Brain microvascular endothelial cell (primary cell): ENCODE measurements around the gene SLC4A7.
A peak's percentile ranks its signal among the peaks of the same experiment; 100 is the strongest.

Experiments
- DNase-seq: peaks from one replicate; pipeline ENCODE4 v3.0.0-alpha.2; 2020
- H3K27ac ChIP-seq: fragments of 250-450 bp; sonication (Bioruptor Pico); 2 replicates; pipeline ENCODE4 v1.5.1; 2020; ENCODE audit warnings: mild to moderate bottlenecking, moderate library complexity
- H3K27me3 ChIP-seq: fragments of 250-450 bp; sonication (Bioruptor Pico); replicated peaks from 2 replicates; pipeline ENCODE4 v1.5.1; 2020; ENCODE audit warnings: mild to moderate bottlenecking
- H3K36me3 ChIP-seq: fragments of 250-450 bp; sonication (Bioruptor Pico); replicated peaks from 2 replicates; pipeline ENCODE4 v1.5.1; 2020; ENCODE audit warnings: mild to moderate bottlenecking
- H3K4me3 ChIP-seq: 2 replicates; pipeline ENCODE4 v1.5.1; 2011; ENCODE audit warnings: low read depth, mild to moderate bottlenecking, control low read depth, low read length, moderate library complexity
- in situ Hi-C: cut with HindIII; loops from 2 replicates; pipeline ENCODE4 v1.10.0; 2017; ENCODE audit warnings: low sequenced_read_pairs, low pct_ligation_motif_present
- TF ChIP-seq, protein P1 (sequence below): IDR thresholded peaks from 2 replicates; pipeline ENCODE4 v1.5.1; 2011; ENCODE audit warnings: low read depth, mild to moderate bottlenecking, moderate library complexity, low read length, control low read depth, inconsistent platforms; ENCODE audit errors: missing control alignments

The SLC4A7 gene

DNA sequence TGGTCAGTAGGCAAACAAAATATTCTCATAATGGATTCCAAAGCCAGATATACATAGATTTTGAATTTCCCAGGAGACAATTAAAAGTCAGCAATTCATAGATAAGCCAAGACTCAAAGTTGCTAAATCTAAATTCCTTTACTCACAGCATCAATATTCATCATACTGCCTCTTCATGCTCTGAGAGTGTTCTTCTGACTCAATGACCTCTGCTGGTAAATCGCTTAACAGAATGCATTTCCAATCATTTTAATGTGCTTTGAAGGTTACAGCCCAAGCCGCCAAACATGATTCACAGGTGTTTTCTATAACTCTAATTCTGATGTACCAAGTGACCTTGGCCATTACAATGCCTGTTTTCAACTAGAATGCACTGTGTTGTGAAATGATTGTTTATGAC, 24.2 kb upstream of the SLC4A7 start:
- Histone ChIP-seq H3K4me3 (no peak overlapping the region), H3K27me3 (no peaks in the 10 kb centered on the region), H3K27ac (no peak overlapping the region), H3K36me3 (no peaks in the 10 kb centered on the region)
- DNase-seq: no peak
- in situ Hi-C loops: no loop called here
- TF ChIP-seq, protein P1, sequence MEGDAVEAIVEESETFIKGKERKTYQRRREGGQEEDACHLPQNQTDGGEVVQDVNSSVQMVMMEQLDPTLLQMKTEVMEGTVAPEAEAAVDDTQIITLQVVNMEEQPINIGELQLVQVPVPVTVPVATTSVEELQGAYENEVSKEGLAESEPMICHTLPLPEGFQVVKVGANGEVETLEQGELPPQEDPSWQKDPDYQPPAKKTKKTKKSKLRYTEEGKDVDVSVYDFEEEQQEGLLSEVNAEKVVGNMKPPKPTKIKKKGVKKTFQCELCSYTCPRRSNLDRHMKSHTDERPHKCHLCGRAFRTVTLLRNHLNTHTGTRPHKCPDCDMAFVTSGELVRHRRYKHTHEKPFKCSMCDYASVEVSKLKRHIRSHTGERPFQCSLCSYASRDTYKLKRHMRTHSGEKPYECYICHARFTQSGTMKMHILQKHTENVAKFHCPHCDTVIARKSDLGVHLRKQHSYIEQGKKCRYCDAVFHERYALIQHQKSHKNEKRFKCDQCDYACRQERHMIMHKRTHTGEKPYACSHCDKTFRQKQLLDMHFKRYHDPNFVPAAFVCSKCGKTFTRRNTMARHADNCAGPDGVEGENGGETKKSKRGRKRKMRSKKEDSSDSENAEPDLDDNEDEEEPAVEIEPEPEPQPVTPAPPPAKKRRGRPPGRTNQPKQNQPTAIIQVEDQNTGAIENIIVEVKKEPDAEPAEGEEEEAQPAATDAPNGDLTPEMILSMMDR: no peak

DNA sequence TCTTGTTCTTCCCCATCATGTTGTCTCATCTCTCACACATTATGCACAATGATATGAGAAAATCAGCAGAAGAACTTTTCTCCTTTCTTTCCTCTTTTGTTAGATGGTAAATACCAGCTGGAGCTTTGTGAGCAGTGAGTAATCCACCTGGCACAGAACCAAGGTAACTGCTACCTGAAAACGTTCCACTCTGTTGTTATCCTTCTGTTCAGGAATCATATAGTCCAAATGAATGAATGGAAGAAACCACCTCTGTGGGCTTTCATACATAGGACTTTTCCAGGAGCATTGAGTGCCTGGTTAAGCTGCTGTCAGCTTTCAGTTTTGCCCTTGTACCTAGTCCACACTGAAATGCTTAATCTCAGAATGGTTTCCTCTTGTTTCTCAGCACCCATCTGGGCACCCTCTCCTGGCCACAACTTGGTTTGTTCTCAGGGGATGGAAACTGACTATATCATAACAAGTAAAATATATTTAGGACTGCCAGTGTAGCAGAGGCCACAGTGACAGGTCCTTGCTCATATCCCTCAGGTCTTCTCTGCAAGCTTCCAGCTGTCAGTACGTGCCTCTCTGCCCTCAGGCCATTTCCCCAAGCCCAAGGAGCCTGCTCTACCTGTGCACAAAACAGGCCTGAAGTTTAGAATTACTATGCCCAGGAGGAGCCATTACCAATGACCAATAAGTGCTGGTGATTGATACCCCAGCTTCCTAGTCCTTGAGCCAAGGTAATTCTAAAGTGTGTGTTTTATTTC, 23.5 kb upstream of the SLC4A7 start:
- no peaks in the 10 kb centered on the region for H3K27me3 ChIP-seq
- TF ChIP-seq, protein P1: no peak
- H3K27ac ChIP-seq: no peak overlapping the region
- no peaks in the 10 kb centered on the region for H3K36me3 ChIP-seq
- no peak overlapping the region for H3K4me3 ChIP-seq
- DNase-seq: peak; percentile 17
- in situ Hi-C loops: no loop called here

DNA sequence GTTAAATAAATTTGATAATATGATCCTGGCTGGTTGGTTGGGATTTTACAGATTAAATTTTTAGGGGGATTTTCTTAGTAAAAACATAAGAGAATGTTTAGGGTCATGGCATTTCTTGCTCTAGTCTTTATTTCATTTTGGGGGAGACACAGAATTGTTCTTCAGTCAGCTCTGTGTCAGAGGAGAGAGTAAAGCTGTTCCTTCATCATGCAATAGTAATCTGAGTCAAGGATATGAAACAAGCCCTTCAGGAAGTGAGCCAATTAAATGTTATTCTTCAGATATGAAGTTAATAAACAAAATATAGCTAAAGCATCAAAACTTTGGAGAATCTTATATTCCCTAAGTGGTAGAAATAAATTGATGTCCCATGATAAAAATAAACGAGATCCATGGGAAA, 22.9 kb upstream of the SLC4A7 start:
- Histone ChIP-seq H3K27ac (no peak overlapping the region), H3K36me3 (no peaks in the 10 kb centered on the region), H3K4me3 (no peak overlapping the region), H3K27me3 (no peaks in the 10 kb centered on the region)
- in situ Hi-C loops: no loop called here
- TF ChIP-seq, protein P1: no peak
- no peak for DNase-seq

DNA sequence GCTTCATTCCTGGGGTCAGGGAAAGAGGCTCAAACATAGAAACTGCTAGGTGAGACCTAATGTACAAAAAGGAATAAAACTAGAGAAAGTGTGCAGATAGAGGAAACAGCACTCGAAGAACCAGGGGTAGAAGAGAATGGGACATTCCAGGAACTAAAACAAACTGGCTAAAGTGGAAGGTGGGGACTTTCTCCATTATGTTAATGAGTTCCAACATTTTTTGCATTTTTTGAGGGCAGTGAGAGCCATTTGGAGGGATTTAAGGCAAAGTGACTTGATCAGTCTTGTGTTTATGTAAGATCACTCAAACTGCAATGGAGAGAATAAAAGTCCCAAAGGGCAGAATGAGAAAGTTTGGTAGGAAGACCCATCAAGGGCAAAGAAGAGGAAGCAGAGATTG, 20.6 kb upstream of the SLC4A7 start:
- no peak overlapping the region for H3K27ac ChIP-seq
- no peak for DNase-seq
- in situ Hi-C loops: no loop called here
- H3K4me3 ChIP-seq: no peak overlapping the region
- no peaks in the 10 kb centered on the region for H3K36me3 ChIP-seq
- no peaks in the 10 kb centered on the region for H3K27me3 ChIP-seq
- TF ChIP-seq, protein P1: no peak

DNA sequence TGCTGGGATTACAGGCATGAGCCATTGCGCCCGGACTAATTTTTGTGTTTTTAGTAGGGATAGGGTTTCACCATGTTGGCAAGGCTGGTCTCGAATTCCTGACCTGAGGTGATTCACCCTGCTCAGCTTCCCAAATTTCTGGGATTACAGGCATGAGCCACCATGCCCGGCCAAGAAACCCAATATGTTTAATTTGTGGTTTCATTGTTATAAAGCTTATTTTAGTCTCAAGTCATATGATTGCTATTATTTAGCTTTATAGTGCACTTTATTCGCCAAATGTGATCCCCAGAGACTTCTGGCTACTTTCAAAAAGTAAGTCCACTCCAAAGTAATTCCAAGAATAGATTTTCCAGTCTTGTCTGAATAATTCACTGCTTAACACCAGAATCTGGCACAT, 19.3 kb upstream of the SLC4A7 start:
- Histone ChIP-seq H3K4me3 (no peak overlapping the region), H3K27me3 (no peaks in the 10 kb centered on the region), H3K27ac (no peak overlapping the region), H3K36me3 (no peaks in the 10 kb centered on the region)
- in situ Hi-C loops: no loop called here
- TF ChIP-seq, protein P1: no peak
- DNase-seq: no peak

DNA sequence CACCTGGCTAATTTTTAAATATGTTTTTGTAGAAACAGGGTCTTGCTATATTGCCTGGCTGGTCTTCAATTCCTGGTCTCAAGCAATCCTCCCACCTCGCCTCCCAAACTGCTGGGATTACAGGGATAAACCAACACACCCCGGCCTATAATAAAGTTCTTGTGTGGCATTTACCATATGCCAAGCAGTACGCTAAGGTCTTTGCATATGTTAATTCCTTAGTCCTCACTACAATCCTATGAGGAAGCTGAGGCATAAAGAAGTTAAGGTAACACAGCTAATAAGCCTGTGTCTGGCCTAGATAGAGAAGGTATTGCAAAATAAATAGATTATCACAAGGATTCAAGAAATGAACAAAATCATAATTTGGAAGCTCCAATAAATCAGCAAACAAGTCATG, 17.6 kb upstream of the SLC4A7 start:
- H3K27ac ChIP-seq: no peak overlapping the region
- no peaks in the 10 kb centered on the region for H3K36me3 ChIP-seq
- no peaks in the 10 kb centered on the region for H3K27me3 ChIP-seq
- in situ Hi-C loops: no loop called here
- H3K4me3 ChIP-seq: no peak overlapping the region
- TF ChIP-seq, protein P1: no peak
- DNase-seq: no peak
